ENCODE data around the gene MYLK3.

DNA sequence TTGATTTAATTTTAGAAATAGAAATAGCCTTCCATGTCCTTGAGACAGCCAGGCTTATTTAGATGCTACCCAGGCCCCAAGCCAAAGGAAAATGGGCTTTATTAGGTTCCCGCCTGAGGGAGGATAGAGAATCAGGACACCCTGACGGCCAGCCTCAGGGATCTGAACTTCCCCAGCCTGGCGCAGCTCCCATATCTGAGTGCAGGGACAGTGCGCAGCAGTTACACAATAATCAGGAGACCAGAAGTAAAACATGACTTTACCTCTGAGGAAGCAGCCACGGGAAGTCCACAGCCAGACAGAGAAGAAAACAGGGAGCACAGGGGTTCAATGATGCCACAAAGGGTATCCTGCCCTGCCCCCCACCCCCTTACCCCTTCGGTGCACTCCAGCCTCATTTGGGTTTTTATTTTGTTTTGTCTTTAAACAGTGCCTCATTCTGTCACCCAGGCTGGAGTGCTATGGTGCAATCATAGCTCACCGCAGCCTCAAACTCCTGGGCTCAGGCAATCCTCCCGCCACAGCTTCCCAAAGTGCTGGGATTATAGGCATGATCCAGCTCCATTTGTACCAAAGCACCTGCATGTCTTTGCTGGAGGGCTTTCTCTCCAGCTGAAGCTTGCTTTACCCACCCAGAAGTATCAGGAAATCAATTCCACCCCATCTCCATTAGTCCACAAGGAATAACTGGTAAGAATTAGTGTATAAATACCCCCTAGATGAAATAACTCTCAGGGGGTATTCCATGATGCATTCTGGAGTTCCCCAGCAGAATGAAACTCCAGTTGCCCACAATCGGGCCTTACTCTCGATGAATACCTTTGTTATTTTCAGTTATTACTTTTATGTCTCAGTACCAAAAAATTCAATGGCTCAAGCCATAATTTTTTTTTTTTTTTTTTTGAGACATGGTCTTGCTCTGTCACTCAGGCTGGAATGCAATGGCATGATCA lies 36.8 kb downstream of the MYLK3 start:
- TF ChIP-seq, protein P1, sequence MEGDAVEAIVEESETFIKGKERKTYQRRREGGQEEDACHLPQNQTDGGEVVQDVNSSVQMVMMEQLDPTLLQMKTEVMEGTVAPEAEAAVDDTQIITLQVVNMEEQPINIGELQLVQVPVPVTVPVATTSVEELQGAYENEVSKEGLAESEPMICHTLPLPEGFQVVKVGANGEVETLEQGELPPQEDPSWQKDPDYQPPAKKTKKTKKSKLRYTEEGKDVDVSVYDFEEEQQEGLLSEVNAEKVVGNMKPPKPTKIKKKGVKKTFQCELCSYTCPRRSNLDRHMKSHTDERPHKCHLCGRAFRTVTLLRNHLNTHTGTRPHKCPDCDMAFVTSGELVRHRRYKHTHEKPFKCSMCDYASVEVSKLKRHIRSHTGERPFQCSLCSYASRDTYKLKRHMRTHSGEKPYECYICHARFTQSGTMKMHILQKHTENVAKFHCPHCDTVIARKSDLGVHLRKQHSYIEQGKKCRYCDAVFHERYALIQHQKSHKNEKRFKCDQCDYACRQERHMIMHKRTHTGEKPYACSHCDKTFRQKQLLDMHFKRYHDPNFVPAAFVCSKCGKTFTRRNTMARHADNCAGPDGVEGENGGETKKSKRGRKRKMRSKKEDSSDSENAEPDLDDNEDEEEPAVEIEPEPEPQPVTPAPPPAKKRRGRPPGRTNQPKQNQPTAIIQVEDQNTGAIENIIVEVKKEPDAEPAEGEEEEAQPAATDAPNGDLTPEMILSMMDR (IDR thresholded peaks at IDR 0.05) = no peak
- TF ChIP-seq POLR2AphosphoS5 (IDR thresholded peaks at IDR 0.05; ENCODE audit: insufficient read depth in 1 of 2, low read depth in 1 of 2) = no peak
- no peak for TF ChIP-seq POLR2A (IDR thresholded peaks at IDR 0.05)

Data from vagina (tissue), 2 donors.